ENCODE results near the gene PCBD1. TPM values are rescaled to one million over a fixed set of nuclear protein-coding genes. Genes with fewer than 3 reads are reported as not detected.

Gene PCBD1
- total RNA-seq, 1 experiment from 2014 or later: 163 TPM

DNA sequence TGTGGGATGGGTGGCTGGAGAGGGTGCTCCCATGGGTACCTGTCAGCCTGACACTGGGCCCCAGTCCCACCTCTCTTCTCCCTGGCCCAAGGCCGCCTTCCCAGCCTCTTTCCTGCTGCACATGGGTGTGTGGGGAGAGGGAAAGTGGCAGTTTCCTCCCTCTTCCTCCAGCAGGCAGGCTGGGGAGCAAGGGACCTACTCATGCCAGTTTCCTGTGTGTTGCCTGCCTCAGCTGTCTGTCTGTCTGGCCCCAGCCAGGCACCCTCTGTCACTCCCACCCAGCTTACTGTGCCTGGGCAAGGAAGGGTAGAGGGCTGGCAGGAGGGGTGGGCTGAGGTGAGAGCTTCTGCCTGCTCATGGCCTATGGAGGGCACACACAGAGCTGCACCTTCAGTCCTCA lies 46.3 kb upstream of the PCBD1 start:
- H3K4me1 ChIP-seq (ENCODE audit: control insufficient read depth in 1 of 2, insufficient read depth in 2 of 2, low read length in 2 of 2): peaks cover 7 to 14% of the 10 kb centered on the region in 2 experiments
- H3K9me3 ChIP-seq (ENCODE audit: control insufficient read depth in 1 of 2, insufficient read depth in 1 of 2, low read depth in 1 of 2, low read length in 2 of 2): no peaks in the 10 kb centered on the region
- H3K27me3 ChIP-seq (ENCODE audit: insufficient read depth, low read length): peaks cover 4% of the 10 kb centered on the region; the same call in 1 of the 2 replicates
- no peak overlapping the region for H3K9ac ChIP-seq (ENCODE audit: low read length)
- no peaks in the 10 kb centered on the region for H3K79me2 ChIP-seq (ENCODE audit: insufficient read depth, low read length)
- ChIA-PET CTCF (no interaction called here), POLR2A (no interaction called here), RAD21 (ENCODE audit: low non-redundant PET in 1 of 2, low total read pairs in 2 of 2, uncharacterized antibody in 2 of 2, unreplicated experiment in 2 of 2) (no interaction called here)
- BruUV-seq (replicated peaks): no TSS peak
- no peaks in the 10 kb centered on the region for H3K36me3 ChIP-seq (ENCODE audit: control insufficient read depth in 1 of 2, insufficient read depth in 2 of 2, low read length in 2 of 2)
- H3K4me2 ChIP-seq (ENCODE audit: low read length): no peak overlapping the region
- H3K4me3 ChIP-seq (replicated peaks in 1 of 2; ENCODE audit: low read depth in 1 of 2, low read length in 2 of 2): no peak overlapping the region
- H2AFZ ChIP-seq (ENCODE audit: low read depth, low read length, poor library complexity, severe bottlenecking): no peak overlapping the region
- TF ChIP-seq SP1 (IDR thresholded peaks at IDR 0.05; ENCODE audit: low read depth) (no peak), ZNF274 (IDR thresholded peaks at IDR 0.05; ENCODE audit: low read depth, low read length) (no peak), SIN3A (IDR thresholded peaks at IDR 0.05; ENCODE audit: low read depth) (no peak), ELF1 (IDR thresholded peaks at IDR 0.05; ENCODE audit: borderline replicate concordance, low read depth) (no peak), POLR2A (IDR thresholded peaks at IDR 0.05; ENCODE audit: borderline replicate concordance, extremely low read depth, insufficient read depth, insufficient read length) (no peak), EZH2phosphoT487 (IDR thresholded peaks at IDR 0.05; ENCODE audit: borderline replicate concordance) (no peak), CEBPB (IDR thresholded peaks at IDR 0.05; ENCODE audit: low read depth) (no peak), RAD21 (IDR thresholded peaks at IDR 0.05; ENCODE audit: low read depth) (no peak)
- TF ChIP-seq, protein P1, sequence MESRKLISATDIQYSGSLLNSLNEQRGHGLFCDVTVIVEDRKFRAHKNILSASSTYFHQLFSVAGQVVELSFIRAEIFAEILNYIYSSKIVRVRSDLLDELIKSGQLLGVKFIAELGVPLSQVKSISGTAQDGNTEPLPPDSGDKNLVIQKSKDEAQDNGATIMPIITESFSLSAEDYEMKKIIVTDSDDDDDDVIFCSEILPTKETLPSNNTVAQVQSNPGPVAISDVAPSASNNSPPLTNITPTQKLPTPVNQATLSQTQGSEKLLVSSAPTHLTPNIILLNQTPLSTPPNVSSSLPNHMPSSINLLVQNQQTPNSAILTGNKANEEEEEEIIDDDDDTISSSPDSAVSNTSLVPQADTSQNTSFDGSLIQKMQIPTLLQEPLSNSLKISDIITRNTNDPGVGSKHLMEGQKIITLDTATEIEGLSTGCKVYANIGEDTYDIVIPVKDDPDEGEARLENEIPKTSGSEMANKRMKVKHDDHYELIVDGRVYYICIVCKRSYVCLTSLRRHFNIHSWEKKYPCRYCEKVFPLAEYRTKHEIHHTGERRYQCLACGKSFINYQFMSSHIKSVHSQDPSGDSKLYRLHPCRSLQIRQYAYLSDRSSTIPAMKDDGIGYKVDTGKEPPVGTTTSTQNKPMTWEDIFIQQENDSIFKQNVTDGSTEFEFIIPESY (IDR thresholded peaks at IDR 0.05; ENCODE audit: extremely low read depth, insufficient replicate concordance, low read length): no peak
- TF ChIP-seq, protein P2, sequence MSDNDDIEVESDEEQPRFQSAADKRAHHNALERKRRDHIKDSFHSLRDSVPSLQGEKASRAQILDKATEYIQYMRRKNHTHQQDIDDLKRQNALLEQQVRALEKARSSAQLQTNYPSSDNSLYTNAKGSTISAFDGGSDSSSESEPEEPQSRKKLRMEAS (IDR thresholded peaks at IDR 0.05): no peak
- ATAC-seq (no peak), DNase-seq (ENCODE audit: low read depth, low spot score) (no peak)
- H3K27ac ChIP-seq (ENCODE audit: low read depth, low read length): no peak overlapping the region
- no peaks in the 10 kb centered on the region for H4K20me1 ChIP-seq (ENCODE audit: insufficient read depth)
- H3K9me2 ChIP-seq (ENCODE audit: insufficient read depth): no peaks in the 10 kb centered on the region
- intact Hi-C loops (cut with micrococcal nuclease): no loop called here
